HCT116 (cell line): ENCODE measurements around the gene MANSC4.

Experiments
- CEBPB ChIP-seq: IDR thresholded peaks from 2 replicates; pipeline ENCODE4 v1.6.1; 2012; ENCODE audit warnings: low read depth
- EZH2 ChIP-seq: fragments of 200-600 bp; sonication (generic); IDR thresholded peaks from 2 replicates; pipeline ENCODE4 v1.6.1; 2017; ENCODE audit warnings: antibody characterized with exemption, mixed run types
- EZH2phosphoT487 ChIP-seq: fragments of 200-600 bp; IDR thresholded peaks from 2 replicates; pipeline ENCODE4 v1.6.1; 2018; ENCODE audit warnings: antibody characterized with exemption, borderline replicate concordance
- JUND ChIP-seq: IDR thresholded peaks from 2 replicates; pipeline ENCODE4 v1.6.1; 2012
- POLR2A ChIP-seq: IDR thresholded peaks from 2 replicates; pipeline ENCODE4 v1.7.0; 2011; ENCODE audit warnings: borderline replicate concordance; ENCODE audit not compliant: insufficient read depth, insufficient read length; ENCODE audit errors: extremely low read depth
- POLR2AphosphoS5 ChIP-seq: IDR thresholded peaks from 2 replicates; pipeline ENCODE4 v1.6.1; 2011; ENCODE audit warnings: mild to moderate bottlenecking, low read depth, low read length, moderate library complexity
- SP1 ChIP-seq: IDR thresholded peaks from 2 replicates; pipeline ENCODE4 v1.6.1; 2012; ENCODE audit warnings: low read depth
- YY1 ChIP-seq: IDR thresholded peaks from 2 replicates; pipeline ENCODE4 v1.6.1; 2011; ENCODE audit warnings: low read length, low read depth, moderate library complexity, mild to moderate bottlenecking; ENCODE audit not compliant: insufficient replicate concordance; ENCODE audit errors: extremely low read depth
- TF ChIP-seq, protein P1 (sequence below), 3 experiments: fragments of 200-600 bp in 1 of 3; sonication (generic) in 1 of 3; IDR thresholded peaks in 2 of 3; conservative IDR thresholded peaks in 1 of 3; 2 replicates each; pipeline ENCODE4 v1.5.1; 2012 to 2017; ENCODE audit warnings: low read depth in 2 of 3, low read length in 2 of 3, antibody characterized with exemption in 1 of 3, borderline replicate concordance in 1 of 3, control low read depth in 1 of 3, mild to moderate bottlenecking in 1 of 3, mixed read lengths in 1 of 3, mixed run types in 1 of 3, moderate library complexity in 1 of 3; ENCODE audit not compliant: insufficient read depth in 1 of 3
- TF ChIP-seq, protein P2 (sequence below): IDR thresholded peaks from 2 replicates; pipeline ENCODE4 v1.6.1; 2012
- TF ChIP-seq, protein P3 (sequence below): IDR thresholded peaks from 2 replicates; pipeline ENCODE4 v1.6.1; 2012; ENCODE audit warnings: low read depth
- TF ChIP-seq, protein P4 (sequence below): IDR thresholded peaks from 2 replicates; pipeline ENCODE4 v1.6.1; 2012

DNA sequence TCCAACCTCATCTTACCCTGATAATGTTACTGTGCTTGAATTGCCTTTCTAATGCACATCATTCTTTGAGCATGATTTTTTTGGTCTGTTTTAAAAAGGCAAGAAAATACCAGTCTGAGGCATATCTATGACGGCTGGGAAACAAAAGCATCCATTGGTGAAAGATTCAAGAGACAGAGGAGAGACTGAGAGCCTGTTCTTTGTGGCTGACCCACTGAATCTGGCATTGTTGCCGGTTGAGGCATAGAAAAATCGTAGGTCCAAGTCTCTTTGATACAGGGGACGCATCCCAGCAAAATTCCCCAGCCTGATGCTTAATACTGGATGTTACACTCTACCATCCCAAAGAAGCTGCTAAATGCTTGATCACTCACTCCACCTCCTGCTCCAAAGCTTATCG is 2.9 kb downstream of the MANSC4 start:
- TF ChIP-seq, protein P1, sequence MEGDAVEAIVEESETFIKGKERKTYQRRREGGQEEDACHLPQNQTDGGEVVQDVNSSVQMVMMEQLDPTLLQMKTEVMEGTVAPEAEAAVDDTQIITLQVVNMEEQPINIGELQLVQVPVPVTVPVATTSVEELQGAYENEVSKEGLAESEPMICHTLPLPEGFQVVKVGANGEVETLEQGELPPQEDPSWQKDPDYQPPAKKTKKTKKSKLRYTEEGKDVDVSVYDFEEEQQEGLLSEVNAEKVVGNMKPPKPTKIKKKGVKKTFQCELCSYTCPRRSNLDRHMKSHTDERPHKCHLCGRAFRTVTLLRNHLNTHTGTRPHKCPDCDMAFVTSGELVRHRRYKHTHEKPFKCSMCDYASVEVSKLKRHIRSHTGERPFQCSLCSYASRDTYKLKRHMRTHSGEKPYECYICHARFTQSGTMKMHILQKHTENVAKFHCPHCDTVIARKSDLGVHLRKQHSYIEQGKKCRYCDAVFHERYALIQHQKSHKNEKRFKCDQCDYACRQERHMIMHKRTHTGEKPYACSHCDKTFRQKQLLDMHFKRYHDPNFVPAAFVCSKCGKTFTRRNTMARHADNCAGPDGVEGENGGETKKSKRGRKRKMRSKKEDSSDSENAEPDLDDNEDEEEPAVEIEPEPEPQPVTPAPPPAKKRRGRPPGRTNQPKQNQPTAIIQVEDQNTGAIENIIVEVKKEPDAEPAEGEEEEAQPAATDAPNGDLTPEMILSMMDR (IDR thresholded peaks at IDR 0.05 in 2 of 3, conservative IDR thresholded peaks at IDR 0.05 in 1 of 3; ENCODE audit: borderline replicate concordance in 1 of 3, insufficient read depth in 1 of 3, low read depth in 2 of 3, low read length in 2 of 3): no peak
- TF ChIP-seq EZH2: no peak
- TF ChIP-seq POLR2A: no peak
- no peak for TF ChIP-seq POLR2AphosphoS5
- TF ChIP-seq, protein P2, sequence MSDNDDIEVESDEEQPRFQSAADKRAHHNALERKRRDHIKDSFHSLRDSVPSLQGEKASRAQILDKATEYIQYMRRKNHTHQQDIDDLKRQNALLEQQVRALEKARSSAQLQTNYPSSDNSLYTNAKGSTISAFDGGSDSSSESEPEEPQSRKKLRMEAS: no peak
- TF ChIP-seq, protein P3, sequence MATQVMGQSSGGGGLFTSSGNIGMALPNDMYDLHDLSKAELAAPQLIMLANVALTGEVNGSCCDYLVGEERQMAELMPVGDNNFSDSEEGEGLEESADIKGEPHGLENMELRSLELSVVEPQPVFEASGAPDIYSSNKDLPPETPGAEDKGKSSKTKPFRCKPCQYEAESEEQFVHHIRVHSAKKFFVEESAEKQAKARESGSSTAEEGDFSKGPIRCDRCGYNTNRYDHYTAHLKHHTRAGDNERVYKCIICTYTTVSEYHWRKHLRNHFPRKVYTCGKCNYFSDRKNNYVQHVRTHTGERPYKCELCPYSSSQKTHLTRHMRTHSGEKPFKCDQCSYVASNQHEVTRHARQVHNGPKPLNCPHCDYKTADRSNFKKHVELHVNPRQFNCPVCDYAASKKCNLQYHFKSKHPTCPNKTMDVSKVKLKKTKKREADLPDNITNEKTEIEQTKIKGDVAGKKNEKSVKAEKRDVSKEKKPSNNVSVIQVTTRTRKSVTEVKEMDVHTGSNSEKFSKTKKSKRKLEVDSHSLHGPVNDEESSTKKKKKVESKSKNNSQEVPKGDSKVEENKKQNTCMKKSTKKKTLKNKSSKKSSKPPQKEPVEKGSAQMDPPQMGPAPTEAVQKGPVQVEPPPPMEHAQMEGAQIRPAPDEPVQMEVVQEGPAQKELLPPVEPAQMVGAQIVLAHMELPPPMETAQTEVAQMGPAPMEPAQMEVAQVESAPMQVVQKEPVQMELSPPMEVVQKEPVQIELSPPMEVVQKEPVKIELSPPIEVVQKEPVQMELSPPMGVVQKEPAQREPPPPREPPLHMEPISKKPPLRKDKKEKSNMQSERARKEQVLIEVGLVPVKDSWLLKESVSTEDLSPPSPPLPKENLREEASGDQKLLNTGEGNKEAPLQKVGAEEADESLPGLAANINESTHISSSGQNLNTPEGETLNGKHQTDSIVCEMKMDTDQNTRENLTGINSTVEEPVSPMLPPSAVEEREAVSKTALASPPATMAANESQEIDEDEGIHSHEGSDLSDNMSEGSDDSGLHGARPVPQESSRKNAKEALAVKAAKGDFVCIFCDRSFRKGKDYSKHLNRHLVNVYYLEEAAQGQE: no peak
- TF ChIP-seq JUND: no peak
- TF ChIP-seq, protein P4, sequence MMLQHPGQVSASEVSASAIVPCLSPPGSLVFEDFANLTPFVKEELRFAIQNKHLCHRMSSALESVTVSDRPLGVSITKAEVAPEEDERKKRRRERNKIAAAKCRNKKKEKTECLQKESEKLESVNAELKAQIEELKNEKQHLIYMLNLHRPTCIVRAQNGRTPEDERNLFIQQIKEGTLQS: no peak
- TF ChIP-seq SP1: no peak
- no peak for TF ChIP-seq CEBPB
- TF ChIP-seq YY1: no peak
- TF ChIP-seq EZH2phosphoT487: no peak
